H9 (cell line): ENCODE data around the gene REXO4. TPM values are rescaled to one million over a fixed set of nuclear protein-coding genes. Genes with fewer than 3 reads are reported as not detected.

Experiments
- DNase-seq: peaks from one replicate; pipeline ENCODE4 v3.0.0-alpha.2; 2017
- H2AFZ ChIP-seq: one replicate; pipeline ENCODE4 v1.6.1; 2013; ENCODE audit warnings: mild to moderate bottlenecking, low read length, control low read depth, moderate library complexity
- H2AK5ac ChIP-seq: 2 replicates; pipeline ENCODE4 v1.6.1; 2013; ENCODE audit warnings: low read length, control low read depth, mixed read lengths; ENCODE audit not compliant: insufficient read length
- H2BK120ac ChIP-seq: one replicate; pipeline ENCODE4 v1.6.1; 2013; ENCODE audit warnings: low read depth, mild to moderate bottlenecking, low read length, control low read depth, inconsistent platforms; ENCODE audit not compliant: poor library complexity, severe bottlenecking
- H2BK12ac ChIP-seq: 2 replicates; pipeline ENCODE4 v1.6.1; 2013; ENCODE audit warnings: low read length, control low read depth, mixed read lengths, low read depth; ENCODE audit not compliant: insufficient read length
- H2BK15ac ChIP-seq: 2 replicates; pipeline ENCODE4 v1.6.1; 2013; ENCODE audit warnings: low read depth, low read length, control low read depth
- H2BK20ac ChIP-seq: one replicate; pipeline ENCODE4 v1.6.1; 2013; ENCODE audit warnings: low read depth, mild to moderate bottlenecking, low read length, control low read depth, inconsistent platforms; ENCODE audit not compliant: poor library complexity, severe bottlenecking
- H2BK5ac ChIP-seq: 2 replicates; pipeline ENCODE4 v1.6.1; 2013; ENCODE audit warnings: low read length, control low read depth, mixed read lengths; ENCODE audit not compliant: insufficient read length
- H3K14ac ChIP-seq: 2 replicates; pipeline ENCODE4 v1.6.1; 2013; ENCODE audit warnings: low read length, control low read depth; ENCODE audit not compliant: insufficient read depth
- H3K18ac ChIP-seq: 2 replicates; pipeline ENCODE4 v1.6.1; 2013; ENCODE audit warnings: low read depth, mild to moderate bottlenecking, mixed read lengths, low read length, control low read depth; ENCODE audit not compliant: insufficient read length
- H3K23ac ChIP-seq: 2 replicates; pipeline ENCODE4 v1.6.1; 2013; ENCODE audit warnings: low read length, control low read depth, mixed read lengths, low read depth; ENCODE audit not compliant: insufficient read length
- H3K23me2 ChIP-seq: 2 replicates; pipeline ENCODE4 v1.6.1; 2013; ENCODE audit warnings: low read depth, mild to moderate bottlenecking, mixed read lengths, low read length, control low read depth; ENCODE audit not compliant: insufficient read length, poor library complexity, severe bottlenecking
- H3K27ac ChIP-seq: 2 replicates; pipeline ENCODE4 v1.5.1; 2013; ENCODE audit warnings: low read length, control low read depth, mixed read lengths, low read depth; ENCODE audit not compliant: insufficient read length
- H3K27me3 ChIP-seq: 2 replicates; pipeline ENCODE4 v1.6.1; 2013; ENCODE audit warnings: low read length, control low read depth, inconsistent platforms; ENCODE audit not compliant: insufficient read depth
- H3K4ac ChIP-seq: 2 replicates; pipeline ENCODE4 v1.6.1; 2013; ENCODE audit warnings: low read depth, mild to moderate bottlenecking, control low read depth, inconsistent platforms, low read length, moderate library complexity
- H3K4me1 ChIP-seq: 2 replicates; pipeline ENCODE4 v1.6.1; 2013; ENCODE audit warnings: low read length, control low read depth, inconsistent platforms; ENCODE audit not compliant: insufficient read depth
- H3K4me2 ChIP-seq: 2 replicates; pipeline ENCODE4 v1.6.1; 2013; ENCODE audit warnings: low read length, control low read depth, mixed read lengths; ENCODE audit not compliant: insufficient read length, insufficient read depth
- H3K56ac ChIP-seq: 2 replicates; pipeline ENCODE4 v1.6.1; 2013; ENCODE audit warnings: low read depth, mild to moderate bottlenecking, mixed read lengths, low read length, control low read depth; ENCODE audit not compliant: insufficient read length
- H3K79me1 ChIP-seq: 2 replicates; pipeline ENCODE4 v1.6.1; 2013; ENCODE audit warnings: low read depth, mild to moderate bottlenecking, moderate library complexity, low read length, control low read depth, inconsistent platforms; ENCODE audit not compliant: insufficient read depth, poor library complexity, severe bottlenecking
- H3K79me2 ChIP-seq: 2 replicates; pipeline ENCODE4 v1.6.1; 2013; ENCODE audit warnings: low read length, control low read depth, inconsistent platforms; ENCODE audit not compliant: insufficient read depth
- H3K9ac ChIP-seq: 2 replicates; pipeline ENCODE4 v1.6.1; 2013; ENCODE audit warnings: low read length, control low read depth, mixed read lengths; ENCODE audit not compliant: insufficient read length; ENCODE audit errors: extremely low read depth
- H3K9me3 ChIP-seq: one replicate; pipeline ENCODE4 v1.6.1; 2013; ENCODE audit warnings: low read depth, low read length, inconsistent platforms; ENCODE audit not compliant: control insufficient read depth
- H3T11ph ChIP-seq: one replicate; pipeline ENCODE4 v1.6.1; 2013; ENCODE audit warnings: mild to moderate bottlenecking, low read length, control low read depth, inconsistent platforms
- H4K20me1 ChIP-seq: one replicate; pipeline ENCODE4 v1.6.1; 2013; ENCODE audit not compliant: control insufficient read depth, insufficient read length, insufficient read depth
- H4K5ac ChIP-seq: 2 replicates; pipeline ENCODE4 v1.6.1; 2013; ENCODE audit warnings: low read depth, mild to moderate bottlenecking, mixed read lengths, low read length, control low read depth; ENCODE audit not compliant: insufficient read length
- H4K8ac ChIP-seq: replicated peaks from 2 replicates; pipeline ENCODE4 v1.6.1; 2013; ENCODE audit warnings: low read length, control low read depth, mixed read lengths, low read depth; ENCODE audit not compliant: insufficient read length
- H4K91ac ChIP-seq: 2 replicates; pipeline ENCODE4 v1.6.1; 2013; ENCODE audit warnings: low read depth, mild to moderate bottlenecking, moderate library complexity, mixed read lengths, low read length, control low read depth; ENCODE audit not compliant: insufficient read length
- H3K27ac Mint-ChIP-seq, 3 experiments: 2 replicates in 2 of 3; 3 replicates in 1 of 3; pipeline ENCODE4 v1.8.0; 2020 to 2021; ENCODE audit warnings: mixed read lengths in 3 of 3, mild to moderate bottlenecking in 1 of 3, moderate library complexity in 1 of 3
- H3K27me3 Mint-ChIP-seq: 2 replicates; pipeline ENCODE4 v1.8.0; 2021; ENCODE audit warnings: low read depth, mild to moderate bottlenecking, moderate library complexity, mixed read lengths
- H3K36me3 Mint-ChIP-seq, 3 experiments: 2 replicates in 2 of 3; 3 replicates in 1 of 3; pipeline ENCODE4 v1.8.0; 2020 to 2021; ENCODE audit warnings: low read depth in 3 of 3, mixed read lengths in 3 of 3; ENCODE audit not compliant: insufficient read depth in 1 of 3
- H3K4me1 Mint-ChIP-seq, 2 experiments: 2 replicates each; pipeline ENCODE4 v1.8.0; 2020; ENCODE audit warnings: mixed read lengths in 2 of 2
- H3K4me3 Mint-ChIP-seq, 2 experiments: 2 replicates in 1 of 2; 3 replicates in 1 of 2; pipeline ENCODE4 v1.8.0; 2020 to 2021; ENCODE audit warnings: mild to moderate bottlenecking in 2 of 2, mixed read lengths in 2 of 2, moderate library complexity in 1 of 2
- H3K9me3 Mint-ChIP-seq, 2 experiments: 2 replicates in 1 of 2; 3 replicates in 1 of 2; pipeline ENCODE4 v1.8.0; 2020; ENCODE audit warnings: mild to moderate bottlenecking in 2 of 2, mixed read lengths in 2 of 2, moderate library complexity in 1 of 2
- WGBS: extraction: QIAGEN DNeasy Blood & Tissue Kit; methylation state at CpG from one replicate; pipeline ENCODE4 v1.1.7; 2013; ENCODE audit warnings: missing lambda C conversion rate, low lambda C conversion rate, mixed read lengths; ENCODE audit not compliant: insufficient read length; ENCODE audit errors: extremely low coverage; 5-methylcytosine and 5-hydroxymethylcytosine counted together
- total RNA-seq: library from RNA; stranded (reverse); gene quantifications from 2 replicates; pipeline ENCODE4 v1.2.1, GENCODE V29; 2021
- TF ChIP-seq, protein P1 (sequence below): fragments of 200-600 bp; sonication (generic); conservative IDR thresholded peaks from 3 replicates; pipeline ENCODE4 v1.8.0; 2021; ENCODE audit warnings: antibody characterized with exemption, mild to moderate bottlenecking

The REXO4 gene
- total RNA-seq, 1 experiment from 2014 or later: 35.2 TPM

GRCh38 chr9:133464638-133465037 is 46.8 kb upstream of the REXO4 start:
- no peak overlapping the region for H2BK5ac ChIP-seq

More at GRCh38 chr9:133464638-133465037, 46.8 kb upstream of the REXO4 start:
- Histone ChIP-seq H4K91ac (no peak overlapping the region), H3K4me2 (no peak overlapping the region), H3K9ac (no peak overlapping the region), H3K4ac (no peak overlapping the region), H3T11ph (no peak overlapping the region), H3K4me1 (peaks cover 7% of the 10 kb centered on the region; the same call in 1 of the 2 replicates), H3K18ac (no peak overlapping the region), H3K27me3 (no peaks in the 10 kb centered on the region), H3K9me3 (no peaks in the 10 kb centered on the region), H2AFZ (no peak overlapping the region), H4K5ac (no peak overlapping the region), H2BK12ac (no peak overlapping the region), H3K79me2 (no peaks in the 10 kb centered on the region), H2BK120ac (no peak overlapping the region), H3K56ac (no peak overlapping the region), H2AK5ac (no peak overlapping the region), H2BK15ac (no peak overlapping the region), H3K27ac (no peak overlapping the region), H3K14ac (no peak overlapping the region), H4K8ac (no peak overlapping the region), H4K20me1 (peaks cover 2% of the 10 kb centered on the region), H3K23ac (no peak overlapping the region), H3K23me2 (peaks cover 6% of the 10 kb centered on the region), H3K79me1 (no peaks in the 10 kb centered on the region), H2BK20ac (no peak overlapping the region)
- Mint-ChIP-seq H3K27me3 (peaks cover 2% of the 10 kb centered on the region; the same call in 1 of the 2 replicates), H3K36me3 (peaks cover 0 to 14% (median 5%) of the 10 kb centered on the region in 3 experiments; a peak in 4 of 7 replicates), H3K27ac (no peak overlapping the region), H3K9me3 (no peaks in the 10 kb centered on the region; a peak in 1 of 5 replicates), H3K4me3 (no peak overlapping the region), H3K4me1 (peaks cover 10 to 23% of the 10 kb centered on the region in 2 experiments)
- no peak for DNase-seq
- TF ChIP-seq, protein P1, sequence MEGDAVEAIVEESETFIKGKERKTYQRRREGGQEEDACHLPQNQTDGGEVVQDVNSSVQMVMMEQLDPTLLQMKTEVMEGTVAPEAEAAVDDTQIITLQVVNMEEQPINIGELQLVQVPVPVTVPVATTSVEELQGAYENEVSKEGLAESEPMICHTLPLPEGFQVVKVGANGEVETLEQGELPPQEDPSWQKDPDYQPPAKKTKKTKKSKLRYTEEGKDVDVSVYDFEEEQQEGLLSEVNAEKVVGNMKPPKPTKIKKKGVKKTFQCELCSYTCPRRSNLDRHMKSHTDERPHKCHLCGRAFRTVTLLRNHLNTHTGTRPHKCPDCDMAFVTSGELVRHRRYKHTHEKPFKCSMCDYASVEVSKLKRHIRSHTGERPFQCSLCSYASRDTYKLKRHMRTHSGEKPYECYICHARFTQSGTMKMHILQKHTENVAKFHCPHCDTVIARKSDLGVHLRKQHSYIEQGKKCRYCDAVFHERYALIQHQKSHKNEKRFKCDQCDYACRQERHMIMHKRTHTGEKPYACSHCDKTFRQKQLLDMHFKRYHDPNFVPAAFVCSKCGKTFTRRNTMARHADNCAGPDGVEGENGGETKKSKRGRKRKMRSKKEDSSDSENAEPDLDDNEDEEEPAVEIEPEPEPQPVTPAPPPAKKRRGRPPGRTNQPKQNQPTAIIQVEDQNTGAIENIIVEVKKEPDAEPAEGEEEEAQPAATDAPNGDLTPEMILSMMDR: no peak
- no CpG with 5 or more reads among the region's 10 CpGs for WGBS
